ENCODE measurements around the gene DTYMK.
"Not testable (repeated sequence)": the region's sequence is repeated elsewhere in the genome, so short reads cannot be mapped to it uniquely, and the experiment has no call there.

DTYMK gene

GRCh38 chr2:241671457-241672240, 15.0 kb downstream of the DTYMK start:
- no peak for DNase-seq

- DNase-seq = no peak
Observed at GRCh38 chr2:241670333-241671110, 16.1 kb downstream of the DTYMK start.

- no peak for DNase-seq
Observed at GRCh38 chr2:241668839-241669238, 17.8 kb downstream of the DTYMK start.

GRCh38 chr2:241668354-241668753, 18.3 kb downstream of the DTYMK start:
- no peak for DNase-seq

- DNase-seq = no peak
Observed at GRCh38 chr2:241666627-241667400, 19.8 kb downstream of the DTYMK start.

GRCh38 chr2:241665731-241666440, 20.7 kb downstream of the DTYMK start:
- DNase-seq = no peak

- DNase-seq = not testable (repeated sequence)
Observed at GRCh38 chr2:241662731-241663130, 23.9 kb downstream of the DTYMK start.

- no peak for DNase-seq
Observed at GRCh38 chr2:241660593-241661213, 25.9 kb downstream of the DTYMK start.

GRCh38 chr2:241659150-241659739, 27.4 kb downstream of the DTYMK start:
- peak; percentile 31 for DNase-seq

- DNase-seq = no peak
Observed at GRCh38 chr2:241658296-241658695, 28.3 kb downstream of the DTYMK start.

- DNase-seq = no peak
Observed at GRCh38 chr2:241657786-241658254, 28.8 kb downstream of the DTYMK start.

- no peak for DNase-seq
Observed at GRCh38 chr2:241656190-241656741, 30.3 kb downstream of the DTYMK start.

GRCh38 chr2:241655516-241656189, 31.0 kb downstream of the DTYMK start:
- DNase-seq = no peak

GRCh38 chr2:241654551-241654950, 32.1 kb downstream of the DTYMK start:
- no peak for DNase-seq

GRCh38 chr2:241653210-241653750, 33.3 kb downstream of the DTYMK start:
- no peak for DNase-seq

GRCh38 chr2:241652722-241653121, 33.9 kb downstream of the DTYMK start:
- DNase-seq = no peak

- DNase-seq = no peak
Observed at GRCh38 chr2:241652142-241652541, 34.5 kb downstream of the DTYMK start.

- DNase-seq = no peak
Observed at GRCh38 chr2:241649927-241650326, 36.7 kb downstream of the DTYMK start.

- no peak for DNase-seq
Observed at GRCh38 chr2:241649404-241649803, 37.2 kb downstream of the DTYMK start.

- no peak for DNase-seq
Observed at GRCh38 chr2:241648453-241648852, 38.2 kb downstream of the DTYMK start.
